ENCODE measurements around the gene SPEN. TPM values are rescaled to one million over a fixed set of nuclear protein-coding genes. Genes with fewer than 3 reads are reported as not detected.

Gene SPEN
- total and polyA plus RNA-seq, 2 of the 13 experiments (the other 11 are each of a cell fraction or from before 2014, with no cell fraction given) = 4.8 to 14.0 TPM

DNA sequence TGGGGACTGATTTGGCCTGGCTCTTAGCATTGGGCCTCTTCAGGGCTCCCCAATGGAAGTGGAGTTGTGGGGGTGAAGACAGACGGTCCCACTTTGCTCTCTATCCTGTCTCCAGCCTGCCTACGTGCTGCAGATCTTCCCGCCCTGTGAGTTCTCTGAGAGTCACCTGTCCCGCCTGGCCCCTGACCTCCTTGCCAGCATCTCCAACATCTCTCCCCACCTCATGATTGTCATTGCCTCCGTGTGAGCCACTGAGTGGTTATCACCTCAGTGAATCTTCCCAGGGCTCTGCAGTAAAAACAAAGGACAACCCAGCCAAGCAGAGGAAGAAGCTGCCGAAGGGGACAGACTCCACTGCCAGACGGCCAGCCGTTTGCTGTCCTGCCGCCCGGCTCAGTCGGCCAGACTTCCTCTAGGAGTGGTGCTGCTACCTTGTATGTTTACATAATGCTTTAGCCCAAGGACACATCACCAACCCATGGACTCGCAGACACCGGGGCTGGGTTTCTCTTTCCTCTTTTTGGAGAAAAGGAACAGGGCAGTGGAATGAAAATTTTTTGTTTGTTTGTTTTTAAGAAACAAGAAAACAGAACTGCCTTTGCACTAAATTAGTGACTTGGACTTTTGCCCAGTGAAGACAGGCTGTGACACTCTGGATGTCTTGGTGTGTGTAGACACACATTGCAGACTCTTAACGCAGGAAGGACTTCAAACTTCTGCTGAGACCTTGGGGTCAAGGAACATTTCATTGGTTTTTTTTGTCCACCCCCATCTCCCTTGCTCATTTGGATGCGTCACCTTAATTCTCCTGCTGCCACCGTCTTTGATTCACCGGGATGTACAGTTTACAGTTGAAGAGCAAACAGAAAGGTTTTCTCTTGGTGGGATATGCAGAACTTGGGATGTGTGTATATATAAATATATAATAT is 91.9 kb downstream of the SPEN start (continued):
- TF ChIP-seq, protein P1, sequence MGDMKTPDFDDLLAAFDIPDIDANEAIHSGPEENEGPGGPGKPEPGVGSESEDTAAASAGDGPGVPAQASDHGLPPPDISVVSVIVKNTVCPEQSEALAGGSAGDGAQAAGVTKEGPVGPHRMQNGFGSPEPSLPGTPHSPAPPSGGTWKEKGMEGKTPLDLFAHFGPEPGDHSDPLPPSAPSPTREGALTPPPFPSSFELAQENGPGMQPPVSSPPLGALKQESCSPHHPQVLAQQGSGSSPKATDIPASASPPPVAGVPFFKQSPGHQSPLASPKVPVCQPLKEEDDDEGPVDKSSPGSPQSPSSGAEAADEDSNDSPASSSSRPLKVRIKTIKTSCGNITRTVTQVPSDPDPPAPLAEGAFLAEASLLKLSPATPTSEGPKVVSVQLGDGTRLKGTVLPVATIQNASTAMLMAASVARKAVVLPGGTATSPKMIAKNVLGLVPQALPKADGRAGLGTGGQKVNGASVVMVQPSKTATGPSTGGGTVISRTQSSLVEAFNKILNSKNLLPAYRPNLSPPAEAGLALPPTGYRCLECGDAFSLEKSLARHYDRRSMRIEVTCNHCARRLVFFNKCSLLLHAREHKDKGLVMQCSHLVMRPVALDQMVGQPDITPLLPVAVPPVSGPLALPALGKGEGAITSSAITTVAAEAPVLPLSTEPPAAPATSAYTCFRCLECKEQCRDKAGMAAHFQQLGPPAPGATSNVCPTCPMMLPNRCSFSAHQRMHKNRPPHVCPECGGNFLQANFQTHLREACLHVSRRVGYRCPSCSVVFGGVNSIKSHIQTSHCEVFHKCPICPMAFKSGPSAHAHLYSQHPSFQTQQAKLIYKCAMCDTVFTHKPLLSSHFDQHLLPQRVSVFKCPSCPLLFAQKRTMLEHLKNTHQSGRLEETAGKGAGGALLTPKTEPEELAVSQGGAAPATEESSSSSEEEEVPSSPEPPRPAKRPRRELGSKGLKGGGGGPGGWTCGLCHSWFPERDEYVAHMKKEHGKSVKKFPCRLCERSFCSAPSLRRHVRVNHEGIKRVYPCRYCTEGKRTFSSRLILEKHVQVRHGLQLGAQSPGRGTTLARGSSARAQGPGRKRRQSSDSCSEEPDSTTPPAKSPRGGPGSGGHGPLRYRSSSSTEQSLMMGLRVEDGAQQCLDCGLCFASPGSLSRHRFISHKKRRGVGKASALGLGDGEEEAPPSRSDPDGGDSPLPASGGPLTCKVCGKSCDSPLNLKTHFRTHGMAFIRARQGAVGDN (CRISPR knock-in tag; IDR thresholded peaks at IDR 0.05) = peak; percentile 72
- TF ChIP-seq, protein P2, sequence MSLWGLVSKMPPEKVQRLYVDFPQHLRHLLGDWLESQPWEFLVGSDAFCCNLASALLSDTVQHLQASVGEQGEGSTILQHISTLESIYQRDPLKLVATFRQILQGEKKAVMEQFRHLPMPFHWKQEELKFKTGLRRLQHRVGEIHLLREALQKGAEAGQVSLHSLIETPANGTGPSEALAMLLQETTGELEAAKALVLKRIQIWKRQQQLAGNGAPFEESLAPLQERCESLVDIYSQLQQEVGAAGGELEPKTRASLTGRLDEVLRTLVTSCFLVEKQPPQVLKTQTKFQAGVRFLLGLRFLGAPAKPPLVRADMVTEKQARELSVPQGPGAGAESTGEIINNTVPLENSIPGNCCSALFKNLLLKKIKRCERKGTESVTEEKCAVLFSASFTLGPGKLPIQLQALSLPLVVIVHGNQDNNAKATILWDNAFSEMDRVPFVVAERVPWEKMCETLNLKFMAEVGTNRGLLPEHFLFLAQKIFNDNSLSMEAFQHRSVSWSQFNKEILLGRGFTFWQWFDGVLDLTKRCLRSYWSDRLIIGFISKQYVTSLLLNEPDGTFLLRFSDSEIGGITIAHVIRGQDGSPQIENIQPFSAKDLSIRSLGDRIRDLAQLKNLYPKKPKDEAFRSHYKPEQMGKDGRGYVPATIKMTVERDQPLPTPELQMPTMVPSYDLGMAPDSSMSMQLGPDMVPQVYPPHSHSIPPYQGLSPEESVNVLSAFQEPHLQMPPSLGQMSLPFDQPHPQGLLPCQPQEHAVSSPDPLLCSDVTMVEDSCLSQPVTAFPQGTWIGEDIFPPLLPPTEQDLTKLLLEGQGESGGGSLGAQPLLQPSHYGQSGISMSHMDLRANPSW (CRISPR knock-in tag; IDR thresholded peaks at IDR 0.05; ENCODE audit: borderline replicate concordance) = no peak
- TF ChIP-seq TGIF2 (CRISPR knock-in tag; IDR thresholded peaks at IDR 0.05) = 0 out of 2 replicates have a peak, but pooled peaks have one; percentile 25
- TF ChIP-seq HDAC1 (CRISPR knock-in tag; IDR thresholded peaks at IDR 0.05) = peak; percentile 33; the same call in 1 of the 2 replicates
- no peak for TF ChIP-seq BORCS8-MEF2B (CRISPR knock-in tag; IDR thresholded peaks at IDR 0.05)
- TF ChIP-seq ZNF878 (CRISPR knock-in tag; IDR thresholded peaks at IDR 0.05) = no peak
- TF ChIP-seq ELF3 (CRISPR knock-in tag; IDR thresholded peaks at IDR 0.05) = peak; percentile 72; the same call in 1 of the 2 replicates
- TF ChIP-seq, protein P3, sequence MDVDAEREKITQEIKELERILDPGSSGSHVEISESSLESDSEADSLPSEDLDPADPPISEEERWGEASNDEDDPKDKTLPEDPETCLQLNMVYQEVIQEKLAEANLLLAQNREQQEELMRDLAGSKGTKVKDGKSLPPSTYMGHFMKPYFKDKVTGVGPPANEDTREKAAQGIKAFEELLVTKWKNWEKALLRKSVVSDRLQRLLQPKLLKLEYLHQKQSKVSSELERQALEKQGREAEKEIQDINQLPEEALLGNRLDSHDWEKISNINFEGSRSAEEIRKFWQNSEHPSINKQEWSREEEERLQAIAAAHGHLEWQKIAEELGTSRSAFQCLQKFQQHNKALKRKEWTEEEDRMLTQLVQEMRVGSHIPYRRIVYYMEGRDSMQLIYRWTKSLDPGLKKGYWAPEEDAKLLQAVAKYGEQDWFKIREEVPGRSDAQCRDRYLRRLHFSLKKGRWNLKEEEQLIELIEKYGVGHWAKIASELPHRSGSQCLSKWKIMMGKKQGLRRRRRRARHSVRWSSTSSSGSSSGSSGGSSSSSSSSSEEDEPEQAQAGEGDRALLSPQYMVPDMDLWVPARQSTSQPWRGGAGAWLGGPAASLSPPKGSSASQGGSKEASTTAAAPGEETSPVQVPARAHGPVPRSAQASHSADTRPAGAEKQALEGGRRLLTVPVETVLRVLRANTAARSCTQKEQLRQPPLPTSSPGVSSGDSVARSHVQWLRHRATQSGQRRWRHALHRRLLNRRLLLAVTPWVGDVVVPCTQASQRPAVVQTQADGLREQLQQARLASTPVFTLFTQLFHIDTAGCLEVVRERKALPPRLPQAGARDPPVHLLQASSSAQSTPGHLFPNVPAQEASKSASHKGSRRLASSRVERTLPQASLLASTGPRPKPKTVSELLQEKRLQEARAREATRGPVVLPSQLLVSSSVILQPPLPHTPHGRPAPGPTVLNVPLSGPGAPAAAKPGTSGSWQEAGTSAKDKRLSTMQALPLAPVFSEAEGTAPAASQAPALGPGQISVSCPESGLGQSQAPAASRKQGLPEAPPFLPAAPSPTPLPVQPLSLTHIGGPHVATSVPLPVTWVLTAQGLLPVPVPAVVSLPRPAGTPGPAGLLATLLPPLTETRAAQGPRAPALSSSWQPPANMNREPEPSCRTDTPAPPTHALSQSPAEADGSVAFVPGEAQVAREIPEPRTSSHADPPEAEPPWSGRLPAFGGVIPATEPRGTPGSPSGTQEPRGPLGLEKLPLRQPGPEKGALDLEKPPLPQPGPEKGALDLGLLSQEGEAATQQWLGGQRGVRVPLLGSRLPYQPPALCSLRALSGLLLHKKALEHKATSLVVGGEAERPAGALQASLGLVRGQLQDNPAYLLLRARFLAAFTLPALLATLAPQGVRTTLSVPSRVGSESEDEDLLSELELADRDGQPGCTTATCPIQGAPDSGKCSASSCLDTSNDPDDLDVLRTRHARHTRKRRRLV (CRISPR knock-in tag; IDR thresholded peaks at IDR 0.05) = no peak
- TF ChIP-seq RFX3 (CRISPR knock-in tag; IDR thresholded peaks at IDR 0.05) = no peak
- 0 out of 2 replicates have a peak, but pooled peaks have one; percentile 35 for TF ChIP-seq RFXAP (CRISPR knock-in tag; IDR thresholded peaks at IDR 0.05; ENCODE audit: borderline replicate concordance)
- TF ChIP-seq ZNF780A (CRISPR knock-in tag; IDR thresholded peaks at IDR 0.05) = 0 out of 2 replicates have a peak, but pooled peaks have one; percentile 31
- TF ChIP-seq, protein P4, sequence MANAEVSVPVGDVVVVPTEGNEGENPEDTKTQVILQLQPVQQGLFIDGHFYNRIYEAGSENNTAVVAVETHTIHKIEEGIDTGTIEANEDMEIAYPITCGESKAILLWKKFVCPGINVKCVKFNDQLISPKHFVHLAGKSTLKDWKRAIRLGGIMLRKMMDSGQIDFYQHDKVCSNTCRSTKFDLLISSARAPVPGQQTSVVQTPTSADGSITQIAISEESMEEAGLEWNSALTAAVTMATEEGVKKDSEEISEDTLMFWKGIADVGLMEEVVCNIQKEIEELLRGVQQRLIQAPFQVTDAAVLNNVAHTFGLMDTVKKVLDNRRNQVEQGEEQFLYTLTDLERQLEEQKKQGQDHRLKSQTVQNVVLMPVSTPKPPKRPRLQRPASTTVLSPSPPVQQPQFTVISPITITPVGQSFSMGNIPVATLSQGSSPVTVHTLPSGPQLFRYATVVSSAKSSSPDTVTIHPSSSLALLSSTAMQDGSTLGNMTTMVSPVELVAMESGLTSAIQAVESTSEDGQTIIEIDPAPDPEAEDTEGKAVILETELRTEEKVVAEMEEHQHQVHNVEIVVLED (CRISPR knock-in tag; IDR thresholded peaks at IDR 0.05; ENCODE audit: borderline replicate concordance) = no peak
- TF ChIP-seq AGO2 (optimal IDR thresholded peaks at IDR 0.05; ENCODE audit: low read depth, low read length) = peak; percentile 64
- TF ChIP-seq ZFY (CRISPR knock-in tag; IDR thresholded peaks at IDR 0.05) = no peak
